GM18505 (cell line): Measurements from ENCODE around the gene CCT6A.
A peak's percentile ranks its signal among the peaks of the same experiment; 100 is the strongest.
"Not testable (repeated sequence)": the region's sequence is repeated elsewhere in the genome, so short reads cannot be mapped to it uniquely, and the experiment has no call there.

Source experiments
- ATAC-seq: cut with Tn5 transposase; IDR thresholded peaks from one replicate; pipeline ENCODE4 v1.9.1; 2021; ENCODE audit not compliant: unreplicated experiment
- POLR2A ChIP-seq: IDR thresholded peaks from 4 replicates; pipeline ENCODE4 v1.6.1; 2011; ENCODE audit warnings: borderline replicate concordance; ENCODE audit not compliant: insufficient read depth, insufficient read length; ENCODE audit errors: extremely low read depth

Gene CCT6A, protein sequence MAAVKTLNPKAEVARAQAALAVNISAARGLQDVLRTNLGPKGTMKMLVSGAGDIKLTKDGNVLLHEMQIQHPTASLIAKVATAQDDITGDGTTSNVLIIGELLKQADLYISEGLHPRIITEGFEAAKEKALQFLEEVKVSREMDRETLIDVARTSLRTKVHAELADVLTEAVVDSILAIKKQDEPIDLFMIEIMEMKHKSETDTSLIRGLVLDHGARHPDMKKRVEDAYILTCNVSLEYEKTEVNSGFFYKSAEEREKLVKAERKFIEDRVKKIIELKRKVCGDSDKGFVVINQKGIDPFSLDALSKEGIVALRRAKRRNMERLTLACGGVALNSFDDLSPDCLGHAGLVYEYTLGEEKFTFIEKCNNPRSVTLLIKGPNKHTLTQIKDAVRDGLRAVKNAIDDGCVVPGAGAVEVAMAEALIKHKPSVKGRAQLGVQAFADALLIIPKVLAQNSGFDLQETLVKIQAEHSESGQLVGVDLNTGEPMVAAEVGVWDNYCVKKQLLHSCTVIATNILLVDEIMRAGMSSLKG

DNA sequence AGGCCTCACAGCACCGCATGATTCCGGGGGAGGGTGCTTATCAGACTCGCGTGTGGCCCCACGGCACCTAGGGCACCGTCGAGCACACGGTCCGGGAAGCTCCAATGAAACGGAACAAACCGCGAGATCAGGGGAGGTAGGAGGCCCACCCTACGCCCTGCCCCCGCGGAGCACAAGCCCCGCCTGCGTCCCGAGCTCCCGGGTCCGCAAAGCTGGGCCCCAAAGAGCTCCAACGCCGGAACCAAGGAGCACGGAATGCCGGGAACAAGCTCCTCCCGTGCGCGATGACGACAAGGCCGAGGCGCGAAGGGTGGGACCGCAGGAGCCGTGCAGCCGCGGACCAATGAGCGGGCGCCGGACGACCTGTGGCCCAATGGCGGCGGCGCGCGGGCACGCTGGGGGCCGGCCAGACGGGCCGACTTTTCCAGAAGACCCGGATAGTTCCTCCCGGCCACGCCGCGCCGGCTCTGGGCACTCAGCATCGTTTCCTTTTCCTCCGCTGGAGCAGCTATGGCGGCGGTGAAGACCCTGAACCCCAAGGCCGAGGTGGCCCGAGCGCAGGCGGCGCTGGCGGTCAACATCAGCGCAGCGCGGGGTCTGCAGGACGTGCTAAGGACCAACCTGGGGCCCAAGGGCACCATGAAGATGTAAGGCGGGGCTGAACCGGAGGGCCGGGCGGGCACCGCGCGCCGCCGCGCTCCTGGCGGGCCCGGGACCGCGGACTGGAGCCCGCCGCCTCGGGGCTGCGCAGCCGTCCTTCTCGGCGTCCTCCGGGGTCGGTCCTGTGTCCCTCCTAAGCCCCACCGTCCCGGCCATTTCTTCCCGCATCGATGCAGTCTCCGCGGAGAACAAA lies at the start of gene CCT6A, which contains the start of gene PSPH:
CCT6A (plus strand) TSS at position 427 of the 853 bp plus-strand sequence; CDS start at position 511, 84 bp downstream.
PSPH (minus strand) TSS at position 106 of the 853 bp plus-strand sequence. CDS start 30,232 bp downstream, outside the sequence.
- peak; percentile 90 for ATAC-seq
- TF ChIP-seq POLR2A, result peak; percentile 89

DNA sequence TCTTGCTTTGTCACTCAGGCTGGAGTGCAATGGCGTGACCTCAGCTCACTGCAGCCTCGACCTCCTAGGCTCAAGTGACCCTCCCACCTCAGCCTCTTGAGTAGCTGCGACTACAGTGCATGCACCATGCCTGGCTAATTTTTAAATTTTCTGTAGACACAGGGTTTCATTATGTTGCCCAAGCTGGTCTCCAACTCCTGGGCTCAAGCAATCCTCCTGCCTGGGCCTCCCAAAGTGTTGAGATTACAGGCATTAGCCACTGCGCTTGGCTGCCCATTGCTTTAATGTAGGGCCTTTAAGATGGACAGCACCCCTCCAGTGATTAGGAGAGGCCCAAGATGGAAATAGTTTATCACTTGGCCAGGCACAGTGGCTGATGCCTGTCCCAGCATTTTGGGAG lies 47.8 kb upstream of the CCT6A start:
- no peak for TF ChIP-seq POLR2A
- ATAC-seq, result no peak

DNA sequence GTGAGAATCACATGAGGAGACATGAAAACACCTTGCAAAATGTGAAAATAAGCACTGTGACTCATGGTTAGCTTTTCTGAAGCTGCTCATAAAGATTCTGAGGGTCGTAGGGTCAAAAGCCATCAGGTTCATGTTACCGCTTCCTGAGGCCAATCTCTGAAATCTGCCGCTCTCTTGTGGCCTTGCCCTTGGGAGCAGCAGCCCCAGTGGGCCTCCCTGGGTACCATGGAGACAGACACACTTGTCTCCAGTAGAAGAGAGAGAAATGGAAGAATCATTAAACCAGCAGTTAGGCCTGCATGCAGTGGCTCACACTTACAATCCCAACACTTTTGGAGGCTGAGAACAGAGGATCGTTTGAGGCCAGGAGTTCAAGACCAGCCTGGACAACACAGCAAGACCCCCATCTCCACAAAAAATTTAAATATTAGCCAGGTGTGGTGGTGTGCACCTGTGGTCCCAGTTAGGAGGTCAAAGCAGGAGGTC lies 44.4 kb upstream of the CCT6A start:
- ATAC-seq, result no peak
- TF ChIP-seq POLR2A, result no peak

DNA sequence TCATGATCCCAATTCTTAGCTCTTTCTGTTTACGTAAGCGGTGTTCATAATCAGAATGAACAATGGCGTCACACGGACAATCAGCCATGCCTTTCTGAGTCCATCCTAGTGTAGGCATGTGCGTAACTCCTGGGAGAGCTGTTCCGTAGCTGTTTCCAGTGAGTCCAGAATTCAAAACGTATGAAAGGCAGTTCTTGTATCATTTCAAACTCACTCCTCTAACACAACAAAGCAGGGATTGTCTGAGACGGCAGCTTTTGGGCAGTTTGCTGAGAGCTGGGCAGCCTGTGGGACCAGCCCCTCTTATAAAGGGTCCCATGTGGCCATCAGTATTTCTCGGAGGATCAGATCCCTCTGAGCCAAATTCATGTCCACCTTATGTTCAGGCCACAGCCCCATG lies 43.7 kb upstream of the CCT6A start:
- no peak for TF ChIP-seq POLR2A

DNA sequence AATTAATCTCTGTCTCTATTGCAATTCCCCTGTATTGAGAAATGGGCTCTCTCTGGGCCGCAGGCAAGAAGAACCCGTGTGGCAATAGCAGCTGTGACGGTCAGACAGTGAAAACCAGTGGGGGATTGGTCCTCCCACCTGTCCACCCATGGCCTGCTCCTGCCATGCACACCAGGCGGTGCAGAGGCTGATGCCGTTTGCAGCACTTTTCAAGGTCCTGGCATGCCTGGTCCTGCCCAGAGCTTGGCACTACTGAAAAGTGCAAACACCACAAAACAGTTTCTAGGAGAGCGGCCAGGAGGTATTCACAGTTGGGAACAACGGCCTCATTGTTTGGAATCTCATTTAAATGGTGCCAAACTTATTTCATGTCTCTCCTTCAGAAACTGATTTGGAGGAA lies 41.9 kb upstream of the CCT6A start:
- TF ChIP-seq POLR2A, result no peak
- ATAC-seq, result no peak

More for the DNA sequence above, 43.7 kb upstream of the CCT6A start:
- ATAC-seq, result no peak

DNA sequence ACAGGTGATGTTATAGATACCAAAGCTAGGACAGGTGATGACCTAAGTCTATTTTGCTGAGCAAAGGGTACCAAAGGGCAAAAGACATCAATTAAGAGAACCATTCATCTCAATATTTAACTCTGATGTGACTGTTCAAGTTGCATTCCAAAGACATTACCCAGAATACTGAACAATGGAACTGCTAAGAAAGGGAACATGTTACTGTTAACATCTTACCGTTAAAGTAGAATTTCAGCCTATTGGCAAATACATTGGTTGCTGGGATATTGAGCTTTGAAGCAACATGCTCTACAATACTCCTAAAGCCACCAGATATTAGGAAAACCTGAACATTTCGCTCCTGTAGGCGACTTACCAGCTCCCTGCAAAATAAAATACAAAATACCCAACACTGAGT lies 34.5 kb upstream of the CCT6A start:
- ATAC-seq, result not testable (repeated sequence)

DNA sequence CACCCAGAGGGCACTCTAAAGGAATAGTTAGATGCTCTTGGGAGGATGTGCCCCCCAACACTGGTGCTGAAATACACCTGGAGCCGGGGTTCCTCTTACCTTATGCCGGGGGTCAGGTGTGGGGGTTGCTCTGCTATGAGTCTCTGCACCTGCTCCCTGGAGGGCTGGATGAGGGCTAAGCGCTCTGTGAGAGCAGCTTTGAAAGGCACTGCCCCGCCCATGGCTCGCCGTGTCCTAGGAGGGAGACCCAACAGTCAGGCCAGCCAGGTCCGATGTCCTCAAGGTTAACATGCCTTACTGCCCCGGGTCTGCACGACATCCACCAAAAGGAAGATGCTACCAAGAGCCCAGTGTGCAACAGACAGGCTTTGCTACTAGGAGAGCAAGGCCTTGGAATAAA lies 32.1 kb upstream of the CCT6A start:
- ATAC-seq, result no peak
- TF ChIP-seq POLR2A, result no peak

DNA sequence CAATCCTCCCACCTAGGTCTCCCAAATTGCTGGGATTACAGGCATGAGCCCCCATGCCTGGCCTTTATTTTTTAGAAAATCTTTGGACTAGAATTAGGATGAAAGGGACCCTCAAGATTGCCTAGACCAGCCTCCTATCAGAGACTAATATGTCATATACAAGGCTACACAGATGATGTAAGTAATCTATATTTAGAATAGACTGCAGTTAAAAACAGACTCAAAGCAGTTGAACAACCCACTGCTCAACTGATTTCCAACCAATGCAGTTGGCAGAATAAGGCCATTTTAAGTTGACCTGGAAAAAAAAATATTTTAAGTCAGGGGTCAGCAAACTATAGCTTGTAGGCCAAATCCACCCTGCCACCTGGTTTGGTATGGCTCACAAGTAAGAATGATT lies 28.1 kb upstream of the CCT6A start:
- no peak for ATAC-seq
- no peak for TF ChIP-seq POLR2A

DNA sequence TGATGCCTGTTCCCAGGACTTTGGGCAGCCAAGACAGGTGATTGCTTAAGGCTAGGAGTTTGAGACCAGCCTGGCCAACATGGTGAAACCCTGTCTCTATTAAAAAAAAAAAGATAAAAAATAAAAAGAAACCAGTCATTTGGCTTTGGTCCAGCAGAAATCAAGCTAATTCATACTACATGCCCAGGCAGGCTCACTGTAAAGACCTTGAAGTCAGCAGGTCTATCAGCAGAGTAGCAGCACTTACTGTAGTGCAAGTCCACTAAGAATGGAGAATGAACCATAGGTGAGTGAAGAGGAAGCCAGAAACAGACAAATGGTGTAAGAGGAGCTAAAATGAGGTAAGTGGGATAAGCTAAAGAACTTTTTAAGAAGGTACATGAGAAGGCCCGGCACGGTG lies 25.0 kb upstream of the CCT6A start:
- ATAC-seq, result no peak
- TF ChIP-seq POLR2A, result no peak

DNA sequence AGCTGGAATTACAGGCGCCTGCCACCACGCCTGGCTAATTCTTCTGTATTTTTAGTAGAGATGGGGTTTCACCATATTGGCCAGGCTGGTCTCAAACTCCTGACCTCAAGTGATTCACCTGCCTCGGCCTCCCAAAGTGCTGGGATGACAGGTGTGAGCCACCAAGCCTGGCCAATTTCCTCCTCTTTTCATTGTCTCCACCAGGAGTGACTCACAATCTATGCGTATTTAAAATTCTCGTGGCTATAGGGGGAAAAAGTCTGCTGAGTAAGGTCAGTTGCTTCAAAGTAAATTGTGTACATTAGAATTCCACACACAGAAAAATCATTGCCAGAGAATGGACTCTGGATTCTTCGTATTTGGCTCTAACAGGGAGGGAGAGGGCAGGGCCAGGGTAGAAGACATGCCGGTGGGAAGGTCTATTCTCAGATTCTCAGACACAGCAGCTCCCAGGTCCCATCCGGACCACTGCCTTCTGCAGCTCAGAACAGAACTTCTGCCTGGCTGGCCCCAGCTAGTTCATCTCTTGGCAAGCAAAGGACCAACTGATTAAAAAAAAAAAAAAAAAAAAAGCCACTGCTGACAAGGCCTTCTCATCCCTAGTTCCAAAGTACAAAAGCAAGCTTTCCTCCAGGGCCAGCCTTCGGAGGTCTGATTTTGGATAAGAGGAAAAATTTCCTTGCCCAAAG lies 22.5 kb upstream of the CCT6A start:
- no peak for TF ChIP-seq POLR2A
- ATAC-seq, result no peak

DNA sequence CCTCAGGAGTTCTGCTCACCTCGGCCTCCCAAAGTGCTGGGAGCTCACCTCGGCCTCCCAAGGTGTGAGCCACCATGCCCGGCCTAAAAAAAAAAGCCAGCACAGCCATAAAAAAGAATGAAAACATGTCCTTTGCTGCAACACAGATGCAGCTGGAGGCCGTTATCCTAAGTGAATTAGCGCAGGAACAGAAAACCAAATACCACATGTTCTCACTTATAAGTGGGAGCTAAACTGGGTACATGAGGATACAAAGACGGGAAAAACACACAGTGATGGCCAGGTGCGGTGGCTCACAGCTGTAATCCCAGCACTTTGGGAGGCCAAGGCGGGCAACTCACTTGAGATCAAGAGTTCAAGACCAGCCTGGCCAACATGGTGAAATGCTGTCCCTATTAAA lies 21.2 kb upstream of the CCT6A start:
- TF ChIP-seq POLR2A, result no peak
- ATAC-seq, result no peak

DNA sequence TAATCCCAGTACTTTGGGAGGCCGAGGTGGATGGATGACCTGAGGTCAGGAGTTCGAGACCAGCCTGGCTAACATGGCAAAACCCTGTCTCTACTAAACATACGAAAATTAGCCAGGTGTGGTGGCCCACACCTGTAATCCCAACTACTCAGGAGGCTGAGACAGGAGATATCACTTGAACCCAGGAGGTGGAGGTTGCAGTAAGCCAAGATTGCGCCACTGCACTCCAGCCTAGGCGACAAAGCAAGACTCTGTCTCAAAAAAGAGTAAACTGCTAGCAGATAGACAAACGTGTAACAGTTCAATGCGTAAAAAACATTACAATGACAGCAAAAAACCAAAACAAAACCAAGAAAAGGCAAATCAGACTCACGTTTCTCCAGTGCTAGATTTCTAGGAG lies 20.0 kb upstream of the CCT6A start:
- ATAC-seq, result not testable (repeated sequence)

DNA sequence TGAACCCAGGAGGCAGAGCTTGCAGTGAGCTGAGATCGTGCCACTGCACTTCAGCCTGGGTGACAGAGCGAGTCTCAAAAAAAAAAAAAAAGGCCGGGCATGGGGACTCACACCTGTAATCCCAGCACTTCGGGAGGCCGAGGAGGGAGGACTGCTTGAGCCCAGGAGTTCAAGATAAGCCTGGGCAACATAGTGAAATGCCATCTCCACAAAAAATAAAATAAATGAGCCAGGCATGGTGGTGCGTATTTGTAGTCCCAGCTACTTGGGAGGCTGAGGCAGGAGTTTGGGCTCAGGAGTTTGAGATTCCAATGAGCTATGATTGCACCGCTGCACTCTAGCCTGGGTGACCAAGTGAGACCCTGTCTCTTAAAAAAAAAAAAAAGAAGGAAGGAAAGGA lies 19.0 kb upstream of the CCT6A start:
- ATAC-seq, result not testable (repeated sequence)
